GM12892 (cell line): ENCODE results near the gene PINLYP.

Source experiments
- POLR2A ChIP-seq: IDR thresholded peaks from 2 replicates; pipeline ENCODE4 v1.6.1; 2011; ENCODE audit warnings: low read depth, low read length, control low read depth
- POLR2AphosphoS5 ChIP-seq: IDR thresholded peaks from 2 replicates; pipeline ENCODE4 v1.6.1; 2011; ENCODE audit warnings: low read depth, low read length, control low read depth
- TAF1 ChIP-seq: IDR thresholded peaks from 2 replicates; pipeline ENCODE4 v1.6.1; 2011; ENCODE audit warnings: low read depth, mild to moderate bottlenecking, control low read depth, low read length, borderline replicate concordance

- TF ChIP-seq POLR2AphosphoS5 (no peak), POLR2A (no peak), TAF1 (no peak)
These were observed 21.9 kb upstream of the PINLYP start for GRCh38 chr19:43553656-43554055.
